ENCODE data around the gene MYH7. TPM values are rescaled to one million over a fixed set of nuclear protein-coding genes. Genes with fewer than 3 reads are reported as not detected.
"Not testable (repeated sequence)": the region's sequence is repeated elsewhere in the genome, so short reads cannot be mapped to it uniquely, and the experiment has no call there.

The MYH7 gene
- total RNA-seq, 1 donor from 2014 or later = 0.12 TPM

DNA sequence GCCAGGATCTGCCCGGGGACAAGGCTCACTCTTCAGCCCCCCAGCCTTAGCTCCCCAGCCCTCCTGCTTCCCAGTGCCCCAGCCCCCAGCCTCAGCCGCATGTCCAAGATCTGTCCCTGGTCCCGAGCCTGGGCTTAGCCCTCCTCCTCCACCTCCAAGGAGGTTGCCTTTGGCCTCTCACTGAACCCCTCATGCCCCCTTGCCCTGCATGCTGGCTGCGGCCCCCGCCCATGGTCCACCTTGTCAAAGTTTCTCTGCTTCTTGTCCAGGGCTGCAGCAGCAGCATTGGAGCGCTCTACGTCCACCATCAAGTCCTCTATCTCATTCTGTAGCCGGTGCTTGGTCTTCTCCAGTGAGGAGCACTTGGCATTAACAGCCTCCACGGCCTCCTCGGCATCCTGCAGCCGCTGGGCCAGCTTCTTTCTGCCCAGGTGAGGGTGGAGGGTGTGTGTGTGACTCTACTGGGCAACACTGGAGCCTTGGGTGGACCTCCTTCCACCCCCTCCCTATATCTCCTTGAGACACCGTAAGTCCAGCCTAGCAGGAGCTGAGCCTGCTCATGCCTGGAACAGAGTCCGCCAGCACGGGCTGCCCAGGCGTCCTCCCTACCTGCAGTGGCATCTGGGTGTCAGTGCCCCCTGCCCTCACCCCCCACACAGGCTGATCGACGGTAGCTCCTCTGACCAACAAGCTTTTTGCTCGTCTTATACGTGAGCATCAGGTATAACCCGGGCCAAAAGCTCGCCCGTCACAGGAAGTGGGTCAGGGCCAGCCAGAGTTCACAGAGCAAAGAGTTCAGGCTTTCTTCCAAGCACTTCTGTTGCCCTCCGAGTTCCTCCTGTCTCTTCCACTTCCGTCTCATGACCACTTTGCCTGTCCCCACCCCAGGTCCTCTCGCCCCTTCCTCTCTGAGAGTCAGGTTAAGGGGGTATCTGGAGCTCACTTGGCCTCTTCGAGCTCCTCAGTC is 47.3 kb downstream of the MYH7 start:
- Histone ChIP-seq H3K4me1 (no peaks in the 10 kb centered on the region), H3K27ac (no peak overlapping the region), H3K4me3 (no peak overlapping the region), H3K27me3 (no peaks in the 10 kb centered on the region), H3K9me3 (no peaks in the 10 kb centered on the region), H3K36me3 (no peaks in the 10 kb centered on the region)
- TF ChIP-seq, protein P1, sequence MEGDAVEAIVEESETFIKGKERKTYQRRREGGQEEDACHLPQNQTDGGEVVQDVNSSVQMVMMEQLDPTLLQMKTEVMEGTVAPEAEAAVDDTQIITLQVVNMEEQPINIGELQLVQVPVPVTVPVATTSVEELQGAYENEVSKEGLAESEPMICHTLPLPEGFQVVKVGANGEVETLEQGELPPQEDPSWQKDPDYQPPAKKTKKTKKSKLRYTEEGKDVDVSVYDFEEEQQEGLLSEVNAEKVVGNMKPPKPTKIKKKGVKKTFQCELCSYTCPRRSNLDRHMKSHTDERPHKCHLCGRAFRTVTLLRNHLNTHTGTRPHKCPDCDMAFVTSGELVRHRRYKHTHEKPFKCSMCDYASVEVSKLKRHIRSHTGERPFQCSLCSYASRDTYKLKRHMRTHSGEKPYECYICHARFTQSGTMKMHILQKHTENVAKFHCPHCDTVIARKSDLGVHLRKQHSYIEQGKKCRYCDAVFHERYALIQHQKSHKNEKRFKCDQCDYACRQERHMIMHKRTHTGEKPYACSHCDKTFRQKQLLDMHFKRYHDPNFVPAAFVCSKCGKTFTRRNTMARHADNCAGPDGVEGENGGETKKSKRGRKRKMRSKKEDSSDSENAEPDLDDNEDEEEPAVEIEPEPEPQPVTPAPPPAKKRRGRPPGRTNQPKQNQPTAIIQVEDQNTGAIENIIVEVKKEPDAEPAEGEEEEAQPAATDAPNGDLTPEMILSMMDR (IDR thresholded peaks at IDR 0.05) = no peak
- DNase-seq (no peak), ATAC-seq (no peak)
- intact Hi-C loops (cut with DNase I) = no loop called here

DNA sequence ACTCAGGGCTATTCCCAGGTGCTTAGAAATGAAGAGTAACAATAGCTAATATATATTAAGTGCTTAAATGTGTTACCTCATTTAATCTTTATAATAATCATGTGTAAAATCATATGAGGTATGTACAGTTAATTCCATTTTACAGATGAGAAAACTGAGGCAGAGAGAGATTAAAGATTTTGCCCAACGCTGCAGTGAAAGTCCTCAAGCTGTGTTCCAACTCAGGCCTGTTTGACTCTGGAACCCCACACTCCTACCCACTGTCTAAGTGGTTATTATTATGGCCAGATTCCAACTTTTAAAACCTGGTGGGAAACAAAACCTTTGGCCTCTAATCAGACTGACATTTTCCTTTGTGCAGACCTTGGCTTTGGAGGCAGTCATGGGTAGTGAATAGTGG is 48.5 kb downstream of the MYH7 start:
- no peak overlapping the region for H3K4me3 ChIP-seq
- TF ChIP-seq, protein P1 (IDR thresholded peaks at IDR 0.05) = no peak
- ATAC-seq = no peak
- intact Hi-C loops (cut with DNase I) = no loop called here
- no peaks in the 10 kb centered on the region for H3K27me3 ChIP-seq
- no peak for DNase-seq
- no peaks in the 10 kb centered on the region for H3K36me3 ChIP-seq
- no peak overlapping the region for H3K27ac ChIP-seq
- H3K4me1 ChIP-seq = no peaks in the 10 kb centered on the region
- no peaks in the 10 kb centered on the region for H3K9me3 ChIP-seq

DNA sequence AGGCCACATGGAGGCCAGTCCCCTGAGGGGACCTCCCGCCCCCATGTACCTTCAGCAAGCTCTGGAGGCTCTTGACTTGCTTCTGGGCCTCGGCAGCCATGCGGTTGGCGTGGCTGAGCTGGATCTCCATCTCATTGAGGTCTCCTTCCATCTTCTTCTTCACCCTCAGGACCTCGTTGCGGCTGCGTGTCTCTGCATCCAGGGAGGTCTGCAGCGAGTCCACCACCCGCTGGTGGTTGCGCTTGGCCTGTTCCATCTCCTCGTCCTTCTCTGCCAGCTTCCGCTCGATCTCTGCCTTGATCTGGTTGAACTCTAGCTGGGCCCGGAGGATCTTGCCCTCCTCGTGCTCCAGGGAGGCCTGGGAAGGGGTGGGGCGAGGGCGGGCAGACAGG is 49.2 kb downstream of the MYH7 start:
- DNase-seq; H3K9me3 ChIP-seq; H3K27me3 ChIP-seq; H3K4me1 ChIP-seq; H3K27ac ChIP-seq; intact Hi-C loops (cut with DNase I); H3K4me3 ChIP-seq; ATAC-seq; H3K36me3 ChIP-seq: not testable (repeated sequence)

DNA sequence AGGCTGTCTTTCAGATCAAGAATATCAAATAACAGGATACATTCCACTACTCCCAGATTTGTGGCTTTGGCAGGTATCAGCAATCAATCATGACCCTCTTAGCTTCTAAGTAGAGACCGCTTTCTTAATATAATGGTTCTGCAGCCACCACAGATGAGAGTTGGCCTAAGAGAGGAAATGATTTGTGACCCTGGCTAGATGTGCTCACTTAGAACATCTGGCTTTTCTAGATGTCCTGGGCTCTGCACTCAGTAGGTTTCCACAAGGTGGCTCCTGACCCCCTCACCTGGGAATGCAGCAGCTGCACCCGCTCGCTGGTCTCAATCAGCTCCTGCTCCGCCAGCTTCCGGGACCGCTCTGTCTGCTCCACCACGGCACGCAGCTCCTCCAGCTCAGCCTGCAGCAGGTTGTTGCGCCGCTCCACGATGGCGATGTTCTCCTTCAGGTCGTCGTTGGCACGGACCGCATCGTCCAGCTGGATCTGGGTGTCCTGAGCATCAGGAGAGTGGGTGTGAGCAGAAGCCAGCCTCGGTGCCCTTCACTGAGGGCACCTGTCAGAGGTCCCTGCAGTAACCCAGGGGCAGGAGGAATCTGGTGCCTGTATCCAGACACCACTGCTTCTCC is 49.7 kb downstream of the MYH7 start:
- intact Hi-C loops (cut with DNase I) = no loop called here
- Histone ChIP-seq H3K36me3 (no peaks in the 10 kb centered on the region), H3K4me3 (no peak overlapping the region), H3K9me3 (no peaks in the 10 kb centered on the region), H3K27me3 (no peaks in the 10 kb centered on the region), H3K4me1 (no peaks in the 10 kb centered on the region), H3K27ac (no peak overlapping the region)
- ATAC-seq (no peak), DNase-seq (no peak)
- TF ChIP-seq, protein P1 (IDR thresholded peaks at IDR 0.05) = no peak

DNA sequence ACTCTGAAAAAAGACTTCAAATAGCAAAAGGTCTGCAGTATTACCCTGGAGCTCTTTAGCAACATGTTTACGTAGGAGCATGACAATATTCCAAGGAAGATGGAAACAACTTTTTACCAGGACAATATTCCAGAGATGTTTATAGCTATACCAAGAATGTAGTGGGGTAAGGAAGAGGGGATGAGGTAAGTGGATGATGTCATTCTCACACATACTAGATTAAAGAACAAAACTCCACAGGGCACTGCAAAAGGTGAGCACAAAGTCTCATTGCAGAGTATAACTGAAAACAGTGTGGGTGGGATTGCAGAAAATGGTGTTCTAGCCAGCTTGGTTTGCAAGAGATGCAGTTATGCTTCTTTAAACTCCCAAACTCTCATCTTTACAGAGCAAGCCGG is 50.2 kb downstream of the MYH7 start:
- H3K9me3 ChIP-seq = no peaks in the 10 kb centered on the region
- no peak overlapping the region for H3K27ac ChIP-seq
- DNase-seq (no peak), ATAC-seq (no peak)
- H3K27me3 ChIP-seq = no peaks in the 10 kb centered on the region
- H3K4me1 ChIP-seq = no peaks in the 10 kb centered on the region
- TF ChIP-seq, protein P1 (IDR thresholded peaks at IDR 0.05) = no peak
- no peak overlapping the region for H3K4me3 ChIP-seq
- no peaks in the 10 kb centered on the region for H3K36me3 ChIP-seq
- intact Hi-C loops (cut with DNase I) = no loop called here

DNA sequence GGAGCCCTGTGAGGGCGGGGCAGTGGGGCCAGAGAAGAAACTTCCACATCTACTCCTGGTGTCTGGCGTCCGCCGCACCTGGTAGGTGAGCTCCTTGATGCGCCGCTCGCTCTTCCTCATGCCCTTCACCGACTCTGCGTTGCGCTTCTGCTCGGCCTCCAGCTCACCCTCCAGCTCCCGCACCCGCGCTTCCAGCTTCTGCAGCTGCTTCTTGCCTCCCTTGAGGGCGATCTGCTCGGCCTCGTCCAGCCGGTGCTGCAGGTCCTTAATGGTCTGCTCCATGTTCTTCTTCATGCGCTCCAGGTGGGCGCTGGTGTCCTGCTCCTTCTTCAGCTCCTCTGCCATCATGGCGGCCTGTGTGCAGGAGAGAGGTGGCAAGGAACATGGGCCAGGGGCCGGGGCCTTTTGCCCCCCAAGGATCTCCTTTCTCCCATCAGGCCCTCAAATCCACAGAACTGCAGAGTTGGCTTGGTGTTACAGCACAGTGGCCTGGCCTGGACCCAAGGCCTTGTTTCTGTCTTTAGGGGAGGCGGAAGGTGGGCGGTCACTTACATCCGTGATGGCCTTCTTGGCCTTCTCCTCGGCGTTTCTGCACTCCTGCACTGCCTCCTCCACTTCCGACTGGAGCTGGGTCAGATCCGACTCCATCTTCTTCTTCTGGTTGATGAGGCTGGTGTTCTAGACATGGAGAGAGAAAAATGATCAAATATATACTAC is 50.9 kb downstream of the MYH7 start:
- no peak for DNase-seq
- intact Hi-C loops (cut with DNase I) = no loop called here
- no peak overlapping the region for H3K27ac ChIP-seq
- TF ChIP-seq, protein P1 (IDR thresholded peaks at IDR 0.05) = no peak
- no peaks in the 10 kb centered on the region for H3K9me3 ChIP-seq
- H3K4me3 ChIP-seq = no peak overlapping the region
- no peaks in the 10 kb centered on the region for H3K27me3 ChIP-seq
- no peaks in the 10 kb centered on the region for H3K4me1 ChIP-seq
- ATAC-seq = no peak
- H3K36me3 ChIP-seq = no peaks in the 10 kb centered on the region

Data from upper lobe of right lung (tissue), 1 donor.